DOHH2 (cell line): ENCODE results near the gene SMC1B.

Source experiments
- H3F3A ChIP-seq: fragments of 200-600 bp; sonication (generic), shearing (Covaris generic); 2 replicates; pipeline ENCODE4 v1.6.0; 2016; ENCODE audit warnings: antibody characterized with exemption, mild to moderate bottlenecking; ENCODE audit not compliant: control insufficient read depth, insufficient read depth
- H3K27ac ChIP-seq: fragments of 200-600 bp; sonication (generic); 2 replicates; pipeline ENCODE4 v1.5.1; 2014; ENCODE audit warnings: low read depth, mild to moderate bottlenecking, low read length, moderate library complexity
- H3K27me3 ChIP-seq: fragments of 200-600 bp; sonication (generic); 2 replicates; pipeline ENCODE4 v1.6.1; 2014; ENCODE audit warnings: mild to moderate bottlenecking, low read length, mixed read lengths; ENCODE audit not compliant: control insufficient read depth
- H3K36me3 ChIP-seq: fragments of 200-600 bp; sonication (generic); 2 replicates; pipeline ENCODE4 v1.6.1; 2014; ENCODE audit warnings: mild to moderate bottlenecking, low read length, moderate library complexity, mixed read lengths; ENCODE audit not compliant: control insufficient read depth
- H3K4me1 ChIP-seq: fragments of 200-600 bp; sonication (generic); 2 replicates; pipeline ENCODE4 v1.6.1; 2014; ENCODE audit warnings: mild to moderate bottlenecking, low read length, mixed read lengths; ENCODE audit not compliant: control insufficient read depth
- H3K4me2 ChIP-seq: fragments of 200-600 bp; sonication (generic); 2 replicates; pipeline ENCODE4 v1.6.0; 2014; ENCODE audit warnings: mild to moderate bottlenecking, low read length, moderate library complexity
- H3K4me3 ChIP-seq: fragments of 200-600 bp; sonication (generic); 2 replicates; pipeline ENCODE4 v1.5.1; 2014; ENCODE audit warnings: mild to moderate bottlenecking, low read length, mixed read lengths
- H3K79me2 ChIP-seq: fragments of 200-600 bp; sonication (generic); 2 replicates; pipeline ENCODE4 v1.6.1; 2014; ENCODE audit warnings: mild to moderate bottlenecking, low read length, mixed read lengths; ENCODE audit not compliant: control insufficient read depth
- H3K9me2 ChIP-seq: fragments of 200-600 bp; sonication (generic); replicated peaks from 2 replicates; pipeline ENCODE4 v1.6.1; 2014; ENCODE audit warnings: mild to moderate bottlenecking, low read length, mixed read lengths; ENCODE audit not compliant: control insufficient read depth
- H3K9me3 ChIP-seq: fragments of 200-600 bp; sonication (generic); 2 replicates; pipeline ENCODE4 v1.6.1; 2014; ENCODE audit warnings: antibody characterized with exemption, low read length, mixed read lengths; ENCODE audit not compliant: control insufficient read depth, insufficient read depth
- H4K20me1 ChIP-seq: fragments of 200-600 bp; sonication (generic); 2 replicates; pipeline ENCODE4 v1.6.0; 2014; ENCODE audit warnings: low read depth, mild to moderate bottlenecking, antibody characterized with exemption, low read length, moderate library complexity; ENCODE audit not compliant: control insufficient read depth, insufficient read depth
- EZH2phosphoT487 ChIP-seq: fragments of 200-600 bp; sonication (generic); IDR thresholded peaks from 2 replicates; pipeline ENCODE4 v1.6.1; 2017; ENCODE audit warnings: borderline replicate concordance, mild to moderate bottlenecking, antibody characterized with exemption, low read length, moderate library complexity, mixed read lengths
- TF ChIP-seq, protein P1 (sequence below): fragments of 200-600 bp; sonication (generic); IDR thresholded peaks from one replicate; pipeline ENCODE4 v1.5.1; 2014; ENCODE audit warnings: antibody characterized with exemption, mild to moderate bottlenecking, low read depth, low read length; ENCODE audit not compliant: poor library complexity, severe bottlenecking

Gene SMC1B

GRCh38 chr22:45460288-45461109, 47.1 kb upstream of the SMC1B start:
- Histone ChIP-seq H3K27ac (no peak overlapping the region), H3K79me2 (no peaks in the 10 kb centered on the region), H3K4me2 (no peak overlapping the region), H3K27me3 (no peaks in the 10 kb centered on the region), H3K4me3 (no peak overlapping the region), H3F3A (no peaks in the 10 kb centered on the region), H3K9me2 (no peaks in the 10 kb centered on the region), H3K4me1 (no peaks in the 10 kb centered on the region), H3K36me3 (no peaks in the 10 kb centered on the region), H3K9me3 (no peaks in the 10 kb centered on the region), H4K20me1 (no peaks in the 10 kb centered on the region)
- no peak for TF ChIP-seq EZH2phosphoT487
- TF ChIP-seq, protein P1, sequence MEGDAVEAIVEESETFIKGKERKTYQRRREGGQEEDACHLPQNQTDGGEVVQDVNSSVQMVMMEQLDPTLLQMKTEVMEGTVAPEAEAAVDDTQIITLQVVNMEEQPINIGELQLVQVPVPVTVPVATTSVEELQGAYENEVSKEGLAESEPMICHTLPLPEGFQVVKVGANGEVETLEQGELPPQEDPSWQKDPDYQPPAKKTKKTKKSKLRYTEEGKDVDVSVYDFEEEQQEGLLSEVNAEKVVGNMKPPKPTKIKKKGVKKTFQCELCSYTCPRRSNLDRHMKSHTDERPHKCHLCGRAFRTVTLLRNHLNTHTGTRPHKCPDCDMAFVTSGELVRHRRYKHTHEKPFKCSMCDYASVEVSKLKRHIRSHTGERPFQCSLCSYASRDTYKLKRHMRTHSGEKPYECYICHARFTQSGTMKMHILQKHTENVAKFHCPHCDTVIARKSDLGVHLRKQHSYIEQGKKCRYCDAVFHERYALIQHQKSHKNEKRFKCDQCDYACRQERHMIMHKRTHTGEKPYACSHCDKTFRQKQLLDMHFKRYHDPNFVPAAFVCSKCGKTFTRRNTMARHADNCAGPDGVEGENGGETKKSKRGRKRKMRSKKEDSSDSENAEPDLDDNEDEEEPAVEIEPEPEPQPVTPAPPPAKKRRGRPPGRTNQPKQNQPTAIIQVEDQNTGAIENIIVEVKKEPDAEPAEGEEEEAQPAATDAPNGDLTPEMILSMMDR, result no peak

DNA sequence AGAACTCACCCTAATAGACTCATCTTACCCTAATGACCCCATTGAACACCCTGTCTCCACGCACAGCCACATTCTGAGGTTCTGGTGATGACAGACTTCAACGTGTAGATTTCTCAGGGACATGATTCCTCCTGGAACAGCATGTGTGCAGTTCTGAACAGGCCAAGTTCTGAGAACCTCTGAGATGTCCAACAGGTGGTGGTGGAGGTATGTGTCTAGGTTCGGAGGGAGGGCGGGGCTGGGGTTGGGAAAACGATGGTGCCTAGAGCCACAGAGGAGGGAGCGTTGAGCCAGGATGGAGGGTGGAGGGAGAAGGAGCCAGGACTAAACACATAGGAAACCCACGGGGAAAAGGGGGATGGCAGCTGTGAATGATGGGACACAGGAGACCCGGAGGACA, 45.8 kb upstream of the SMC1B start:
- H3K4me3 ChIP-seq, result no peak overlapping the region
- no peaks in the 10 kb centered on the region for H3K4me1 ChIP-seq
- no peak overlapping the region for H3K4me2 ChIP-seq
- no peaks in the 10 kb centered on the region for H3K79me2 ChIP-seq
- H3K27ac ChIP-seq, result no peak overlapping the region
- H3F3A ChIP-seq, result no peaks in the 10 kb centered on the region
- TF ChIP-seq, protein P1, result no peak
- no peak for TF ChIP-seq EZH2phosphoT487
- H3K9me3 ChIP-seq, result no peaks in the 10 kb centered on the region
- no peaks in the 10 kb centered on the region for H4K20me1 ChIP-seq
- H3K9me2 ChIP-seq, result no peaks in the 10 kb centered on the region
- H3K36me3 ChIP-seq, result no peaks in the 10 kb centered on the region
- H3K27me3 ChIP-seq, result no peaks in the 10 kb centered on the region

DNA sequence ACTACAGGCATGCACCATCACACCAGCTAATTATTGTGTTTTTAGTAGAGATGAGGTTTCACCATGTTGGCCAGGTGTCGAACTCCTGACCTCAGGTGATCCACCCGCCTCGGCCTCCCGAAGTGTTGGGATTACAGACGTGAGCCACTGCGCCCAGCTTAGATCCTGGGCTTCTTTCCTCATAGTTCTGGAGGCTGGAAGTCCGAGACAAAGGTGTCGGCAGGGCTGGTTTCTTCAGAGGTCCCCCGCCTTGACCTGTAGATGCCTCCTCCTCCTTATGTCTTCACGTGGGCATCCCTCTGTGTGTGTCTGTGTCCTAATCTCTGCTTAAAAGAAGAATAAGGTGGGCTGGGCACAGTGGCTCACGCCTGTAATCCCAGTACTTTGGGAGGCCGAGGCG, 45.1 kb upstream of the SMC1B start:
- Histone ChIP-seq H3K4me2 (no peak overlapping the region), H4K20me1 (no peaks in the 10 kb centered on the region), H3K4me1 (no peaks in the 10 kb centered on the region), H3K9me2 (no peaks in the 10 kb centered on the region), H3K36me3 (no peaks in the 10 kb centered on the region), H3F3A (no peaks in the 10 kb centered on the region), H3K27ac (no peak overlapping the region), H3K79me2 (no peaks in the 10 kb centered on the region), H3K27me3 (no peaks in the 10 kb centered on the region), H3K4me3 (no peak overlapping the region), H3K9me3 (no peaks in the 10 kb centered on the region)
- TF ChIP-seq EZH2phosphoT487, result no peak
- TF ChIP-seq, protein P1, result no peak
